HepG2 (cell line): Measurements from ENCODE around the gene PCNX4. TPM values are rescaled to one million over a fixed set of nuclear protein-coding genes. Genes with fewer than 3 reads are reported as not detected.

Experiments
- ATAC-seq: fragments of 200-7000 bp; cut with Tn5 transposase; 3 replicates; pipeline ENCODE4 v1.9.1; 2020; ENCODE audit warnings: mild to moderate bottlenecking, moderate library complexity
- BruUV-seq: library from RNA; stranded (reverse); fragments of 400-500 nt; replicated peaks from 2 replicates; lab custom pipeline; 2021; lab: Mats Ljungman, UMichigan
- CTCF ChIA-PET: fragments of 300-600 bp; formaldehyde crosslinking; extraction: SDS; loops from one replicate; lab custom pipeline; 2021; ENCODE audit warnings: low total read pairs, inconsistent platforms, low intra/inter-chr PET ratio; lab: Yijun Ruan, JAX
- POLR2A ChIA-PET: fragments of 350-600 bp; sonication (Branson Sonifier 250); formaldehyde crosslinking; loops from one replicate; lab custom pipeline; 2020; ENCODE audit warnings: antibody characterized with exemption, inconsistent platforms; lab: Yijun Ruan, JAX
- DNase-seq: peaks from one replicate; pipeline ENCODE4 v3.0.0-alpha.2; 2015; ENCODE audit warnings: low spot score
- FAIRE-seq: peaks from 3 replicates; lab custom pipeline; 2011; peaks lifted over from hg19 to GRCh38; lab: Jason Lieb, UNC
- H2AFZ ChIP-seq: one replicate; pipeline ENCODE4 v1.6.1; 2011; ENCODE audit warnings: low read length, inconsistent platforms
- H3K27ac ChIP-seq: fragments of 300-600 bp; 3 replicates; pipeline ENCODE4 v1.8.0; 2011; ENCODE audit warnings: mixed run types, mild to moderate bottlenecking, mixed read lengths, low read length, inconsistent platforms; ENCODE audit not compliant: insufficient read depth; ENCODE audit errors: extremely low read length
- H3K27me3 ChIP-seq, 2 experiments: fragments of 200-600 bp in 1 of 2; 2 replicates in 1 of 2; 3 replicates in 1 of 2; pipeline versions ENCODE4 v1.6.0 to v1.8.0; 2011; ENCODE audit warnings: low read length in 2 of 2, mild to moderate bottlenecking in 2 of 2, moderate library complexity in 2 of 2, inconsistent platforms in 1 of 2; ENCODE audit not compliant: insufficient read depth in 2 of 2, control insufficient read depth in 1 of 2
- H3K36me3 ChIP-seq, 2 experiments: fragments of 200-600 bp in 1 of 2; replicated peaks in 1 of 2; 2 replicates in 1 of 2; 3 replicates in 1 of 2; pipeline versions ENCODE4 v1.5.1 to v1.8.0; 2011; ENCODE audit warnings: low read length in 2 of 2, inconsistent platforms in 1 of 2; ENCODE audit not compliant: insufficient read depth in 2 of 2, control insufficient read depth in 1 of 2
- H3K4me1 ChIP-seq: 2 replicates; pipeline ENCODE4 v1.5.1; 2012; ENCODE audit warnings: low read length, inconsistent platforms; ENCODE audit not compliant: insufficient read depth
- H3K4me2 ChIP-seq: 2 replicates; pipeline ENCODE4 v1.6.0; 2011; ENCODE audit warnings: low read depth, low read length, inconsistent platforms
- H3K4me3 ChIP-seq, 3 experiments: fragments of 200-600 bp in 1 of 3; sonication (generic), shearing (Covaris generic) in 1 of 3; replicated peaks in 1 of 3; 2 replicates each; pipeline ENCODE4 v1.5.1; 2011 to 2016; ENCODE audit warnings: low read length in 3 of 3, inconsistent platforms in 2 of 3, low read depth in 2 of 3, mild to moderate bottlenecking in 2 of 3, control low read depth in 1 of 3, mixed read lengths in 1 of 3; ENCODE audit not compliant: insufficient read depth in 1 of 3
- H3K79me2 ChIP-seq: one replicate; pipeline ENCODE4 v1.6.1; 2011; ENCODE audit warnings: low read length, inconsistent platforms; ENCODE audit not compliant: insufficient read depth
- H3K9ac ChIP-seq: 2 replicates; pipeline ENCODE4 v1.6.0; 2011; ENCODE audit warnings: mild to moderate bottlenecking, low read depth, low read length, inconsistent platforms; ENCODE audit not compliant: insufficient read depth
- H3K9me3 ChIP-seq: 2 replicates; pipeline ENCODE4 v1.5.1; 2012; ENCODE audit warnings: mild to moderate bottlenecking, low read length
- H4K20me1 ChIP-seq: 2 replicates; pipeline ENCODE4 v1.6.0; 2011; ENCODE audit warnings: inconsistent platforms, mild to moderate bottlenecking, low read length, moderate library complexity; ENCODE audit not compliant: insufficient read depth
- CTCF ChIP-seq: sonication (generic); formaldehyde crosslinking; IDR thresholded peaks from 2 replicates; pipeline ENCODE4 v1.5.0; 2020; ENCODE audit warnings: mild to moderate bottlenecking, missing genetic modification reagents, moderate library complexity
- DBP ChIP-seq: sonication (generic); formaldehyde crosslinking; IDR thresholded peaks from 2 replicates; pipeline ENCODE4 v1.4.0; 2020; ENCODE audit warnings: missing genetic modification reagents; ENCODE audit errors: not compliant biosample characterization
- ZNF260 ChIP-seq: sonication (generic); formaldehyde crosslinking; IDR thresholded peaks from 2 replicates; pipeline ENCODE4 v1.4.0; 2020; ENCODE audit warnings: missing genetic modification reagents, low read depth, mild to moderate bottlenecking, borderline replicate concordance
- ZNF841 ChIP-seq: sonication (generic); formaldehyde crosslinking; IDR thresholded peaks from 2 replicates; pipeline ENCODE4 v1.8.1; 2023; ENCODE audit warnings: missing genetic modification reagents, borderline replicate concordance
- WGBS: methylation state at CpG from one replicate; pipeline ENCODE4 v1.1.6; 2017; ENCODE audit warnings: low lambda C conversion rate; 5-methylcytosine and 5-hydroxymethylcytosine counted together
- in situ Hi-C: cut with HindIII; loops from 2 replicates; pipeline ENCODE4 v1.10.0; 2017; ENCODE audit warnings: low pct_unique_long_range_greater_than_20kb; ENCODE audit not compliant: extremely low pct_ligation_motif_present
- intact Hi-C: fragments of 100-400 bp; cut with micrococcal nuclease; formaldehyde crosslinking; loops from one replicate; pipeline ENCODE4 v1.10.0; 2022; ENCODE audit not compliant: unreplicated experiment
- polyA plus RNA-seq, 8 experiments: library from polyadenylated mRNA; depleted of rRNA in 3 of 8; stranded (reverse) in 7 of 8; unstranded in 1 of 8; fragments of >200 nt; fragmentation: Illumina TruSeq in 4 of 8; extraction: Trizol in 4 of 8; gene quantifications; 2 replicates each; pipeline versions ENCODE4 v1.2.1 to v1.2.3, GENCODE V29; 2011 to 2016; ENCODE audit warnings: low read depth in 4 of 8, missing spikeins in 1 of 8, mixed read lengths in 1 of 8; ENCODE audit not compliant: insufficient read depth in 1 of 8
- total RNA-seq, 5 experiments: library from RNA; depleted of rRNA; stranded (reverse); fragments of >200 nt; fragmentation: Illumina TruSeq; extraction: Trizol; gene quantifications; 2 replicates each; pipeline ENCODE4 v1.2.3, GENCODE V29; 2016; ENCODE audit warnings: low read depth in 1 of 5

The PCNX4 gene
- total and polyA plus RNA-seq, 2 of the 13 experiments (the other 11 are each of a cell fraction or from before 2014, with no cell fraction given), result 28.6 to 43.0 TPM

- Histone ChIP-seq H2AFZ (peak overlapping the region; percentile 92), H3K4me3 (peak overlapping the region; percentile 33 to 71 (median 45); a peak in 4 of 6 replicates)
Observed at GRCh38 chr14:60183741-60184140, 92.0 kb downstream of the PCNX4 start.

More at GRCh38 chr14:60183741-60184140, 92.0 kb downstream of the PCNX4 start:
- Histone ChIP-seq H3K9ac (peak overlapping the region; percentile 41; the same call in 1 of the 2 replicates), H3K79me2 (no peaks in the 10 kb centered on the region), H3K36me3 (no peaks in the 10 kb centered on the region), H3K27ac (no peak overlapping the region), H3K4me2 (peak overlapping the region; percentile 71), H3K9me3 (no peaks in the 10 kb centered on the region), H4K20me1 (no peaks in the 10 kb centered on the region), H3K27me3 (no peaks in the 10 kb centered on the region), H3K4me1 (peaks cover 12% of the 10 kb centered on the region; the same call in 1 of the 2 replicates)
- ChIA-PET POLR2A (interaction anchor here (1.4 kb wide), 1 partner anchor 218 kb away, joined by 3 read pairs; no protein-coding TSS in a partner anchor), CTCF (interaction anchor here (0.8 to 4.1 kb wide), 5 partner anchors 120 to 552 kb away, joined by 3 to 41 read pairs (median 7); no protein-coding TSS in a partner anchor)
- DNase-seq (no peak), ATAC-seq (peak; percentile 38; the same call in 2 of the 3 replicates), FAIRE-seq (no peak)
- no TSS peak for BruUV-seq
- intact Hi-C loops (loop anchor here (1.0 to 10.0 kb wide), 4 partner anchors 119 to 551 kb away; no protein-coding TSS in a partner anchor), in situ Hi-C loops (loop anchor here (5.0 to 25.0 kb wide), 3 partner anchors 121 to 671 kb away; no protein-coding TSS in a partner anchor)
- 0% methylated on average over 1 of the region's 1 CpG for WGBS
- TF ChIP-seq ZNF260 (no peak), DBP (CRISPR knock-in tag) (no peak), ZNF841 (CRISPR knock-in tag) (no peak), CTCF (CRISPR knock-in tag) (0 out of 2 replicates have a peak, but pooled peaks have one; percentile 15)
